Keratinocyte (primary cell): ENCODE results near the gene CCDC148.
"Not testable (repeated sequence)": the region's sequence is repeated elsewhere in the genome, so short reads cannot be mapped to it uniquely, and the experiment has no call there.

Experiments
- CTCF ChIP-seq, 3 experiments: IDR thresholded peaks in 1 of 3; conservative IDR thresholded peaks in 1 of 3; optimal IDR thresholded peaks in 1 of 3; 2 replicates in 2 of 3; 3 replicates in 1 of 3; pipeline versions ENCODE3 to v1.5.1; 2011; ENCODE audit warnings: low read length in 3 of 3, mild to moderate bottlenecking in 3 of 3, moderate library complexity in 2 of 3, control low read depth in 1 of 3, inconsistent platforms in 1 of 3; ENCODE audit not compliant: insufficient read depth in 2 of 3; ENCODE audit errors: extremely low read depth in 1 of 3
- EZH2 ChIP-seq: IDR thresholded peaks from one replicate; pipeline ENCODE4 v1.6.1; 2012; ENCODE audit warnings: inconsistent platforms, mild to moderate bottlenecking, low read length, moderate library complexity

- TF ChIP-seq CTCF (optimal IDR thresholded peaks at IDR 0.05 in 1 of 3, IDR thresholded peaks at IDR 0.05 in 1 of 3, conservative IDR thresholded peaks at IDR 0.05 in 1 of 3; ENCODE audit: extremely low read depth in 1 of 3, insufficient read depth in 2 of 3, low read length in 3 of 3); EZH2: not testable (repeated sequence)
These were observed 233.5 kb downstream of the CCDC148 start for GRCh38 chr2:158223066-158223465.
